ENCODE measurements around the gene DAAM1. TPM values are rescaled to one million over a fixed set of nuclear protein-coding genes. Genes with fewer than 3 reads are reported as not detected.

DAAM1 gene
- total RNA-seq, 2 donors from 2014 or later, result 94.0 to 99.4 TPM

DNA sequence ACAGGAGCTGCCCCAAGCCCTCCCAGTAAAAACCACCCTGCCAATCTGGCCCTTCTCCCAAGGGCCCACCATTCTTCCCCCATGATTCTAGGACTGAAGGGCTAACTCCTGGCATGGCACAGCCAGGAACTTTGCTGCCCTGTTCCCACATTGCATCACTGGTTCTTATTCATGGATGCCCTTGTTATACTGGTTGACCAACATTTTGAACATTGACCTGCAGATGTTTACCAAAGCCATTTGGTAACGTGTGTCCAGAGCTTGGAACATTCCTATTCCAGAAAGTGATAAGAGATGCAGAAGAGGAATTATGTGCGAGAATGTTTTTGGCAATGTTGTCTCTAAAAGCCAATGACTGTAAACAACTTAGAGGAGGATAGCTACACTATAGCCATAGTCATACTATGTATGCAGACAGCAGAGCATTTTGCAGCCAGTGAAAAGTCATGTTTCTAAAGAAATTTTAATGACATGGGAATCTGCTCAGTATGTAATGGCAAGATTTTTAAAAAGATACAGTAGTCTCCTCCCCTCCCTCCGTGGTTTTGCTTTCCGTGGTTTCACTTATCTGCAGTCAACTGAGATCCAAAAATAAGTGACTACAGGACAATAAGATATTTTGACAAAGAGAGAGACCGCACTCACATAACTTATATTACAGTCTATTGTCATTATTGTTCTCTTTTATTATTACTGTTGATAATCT is 108.8 kb downstream of the DAAM1 start:
- Mint-ChIP-seq H3K4me1 (no peaks in the 10 kb centered on the region), H3K4me3 (no peak overlapping the region), H3K27ac (no peak overlapping the region), H3K9me3 (no peaks in the 10 kb centered on the region), H3K27me3 (ENCODE audit: insufficient read depth) (no peaks in the 10 kb centered on the region), H3K36me3 (ENCODE audit: low read depth) (peaks cover 6% of the 10 kb centered on the region)
- H3K4me3 ChIP-seq (ENCODE audit: low read length), result no peak overlapping the region
- no peak for DNase-seq
- no peaks in the 10 kb centered on the region for H3K9me3 ChIP-seq (ENCODE audit: control insufficient read depth, low read length)
- no peaks in the 10 kb centered on the region for H3K27me3 ChIP-seq (ENCODE audit: control insufficient read depth, insufficient read depth, low read length, poor library complexity, severe bottlenecking)
- TF ChIP-seq, protein P1, sequence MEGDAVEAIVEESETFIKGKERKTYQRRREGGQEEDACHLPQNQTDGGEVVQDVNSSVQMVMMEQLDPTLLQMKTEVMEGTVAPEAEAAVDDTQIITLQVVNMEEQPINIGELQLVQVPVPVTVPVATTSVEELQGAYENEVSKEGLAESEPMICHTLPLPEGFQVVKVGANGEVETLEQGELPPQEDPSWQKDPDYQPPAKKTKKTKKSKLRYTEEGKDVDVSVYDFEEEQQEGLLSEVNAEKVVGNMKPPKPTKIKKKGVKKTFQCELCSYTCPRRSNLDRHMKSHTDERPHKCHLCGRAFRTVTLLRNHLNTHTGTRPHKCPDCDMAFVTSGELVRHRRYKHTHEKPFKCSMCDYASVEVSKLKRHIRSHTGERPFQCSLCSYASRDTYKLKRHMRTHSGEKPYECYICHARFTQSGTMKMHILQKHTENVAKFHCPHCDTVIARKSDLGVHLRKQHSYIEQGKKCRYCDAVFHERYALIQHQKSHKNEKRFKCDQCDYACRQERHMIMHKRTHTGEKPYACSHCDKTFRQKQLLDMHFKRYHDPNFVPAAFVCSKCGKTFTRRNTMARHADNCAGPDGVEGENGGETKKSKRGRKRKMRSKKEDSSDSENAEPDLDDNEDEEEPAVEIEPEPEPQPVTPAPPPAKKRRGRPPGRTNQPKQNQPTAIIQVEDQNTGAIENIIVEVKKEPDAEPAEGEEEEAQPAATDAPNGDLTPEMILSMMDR (conservative IDR thresholded peaks at IDR 0.05), result no peak
- no peak overlapping the region for H3K27ac ChIP-seq (ENCODE audit: low read depth, low read length)
- WGBS, 2 experiments (ENCODE audit: insufficient coverage in 1 of 2, insufficient read length in 1 of 2), result 88 to 100% methylated on average over 2 to 4 of the region's 5 CpGs
- H3K4me1 ChIP-seq (ENCODE audit: control insufficient read depth, insufficient read depth, low read length), result peaks cover 11% of the 10 kb centered on the region
- H3K36me3 ChIP-seq (ENCODE audit: control insufficient read depth, insufficient read depth, low read length), result peaks cover 31% of the 10 kb centered on the region
- no peak overlapping the region for H3K9ac ChIP-seq (ENCODE audit: extremely low read depth, low read length, poor library complexity, severe bottlenecking)

GRCh38 chr14:59299731-59300130 is 111.3 kb downstream of the DAAM1 start:
- Histone ChIP-seq H3K27ac (ENCODE audit: low read depth, low read length) (no peak overlapping the region), H3K9ac (ENCODE audit: extremely low read depth, low read length, poor library complexity, severe bottlenecking) (no peak overlapping the region), H3K27me3 (ENCODE audit: control insufficient read depth, insufficient read depth, low read length, poor library complexity, severe bottlenecking) (no peaks in the 10 kb centered on the region), H3K9me3 (ENCODE audit: control insufficient read depth, low read length) (no peaks in the 10 kb centered on the region), H3K36me3 (ENCODE audit: control insufficient read depth, insufficient read depth, low read length) (peaks cover 11% of the 10 kb centered on the region), H3K4me1 (ENCODE audit: control insufficient read depth, insufficient read depth, low read length) (peaks cover 6% of the 10 kb centered on the region), H3K4me3 (ENCODE audit: low read length) (no peak overlapping the region)
- Mint-ChIP-seq H3K4me1 (no peaks in the 10 kb centered on the region), H3K9me3 (no peaks in the 10 kb centered on the region), H3K4me3 (no peak overlapping the region), H3K27me3 (ENCODE audit: insufficient read depth) (no peaks in the 10 kb centered on the region), H3K36me3 (ENCODE audit: low read depth) (peaks cover 2% of the 10 kb centered on the region), H3K27ac (no peak overlapping the region)
- 91 to 100% methylated on average over 1 of the region's 1 CpG for WGBS, 2 experiments (ENCODE audit: insufficient coverage in 1 of 2, insufficient read length in 1 of 2)
- no peak for DNase-seq
- TF ChIP-seq, protein P1 (conservative IDR thresholded peaks at IDR 0.05), result no peak

DNA sequence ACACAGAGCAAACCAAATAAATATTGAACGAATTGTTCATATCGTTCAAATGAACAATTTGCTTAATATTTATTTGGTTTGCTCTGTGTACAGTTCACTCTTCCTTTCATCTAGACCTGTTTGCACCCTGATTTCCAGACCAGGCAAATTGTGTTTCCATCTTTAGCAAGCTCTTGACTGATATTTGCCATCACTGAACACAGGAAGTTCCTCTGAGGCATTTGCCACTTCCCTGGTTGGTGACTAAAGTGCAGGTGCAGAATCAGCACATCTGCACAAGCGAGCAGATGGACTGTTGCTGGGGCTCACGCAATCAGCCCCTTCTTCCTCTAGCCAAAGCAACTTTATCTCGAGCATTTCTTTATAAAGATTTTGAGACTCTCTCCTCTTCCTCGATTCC is 112.9 kb downstream of the DAAM1 start:
- Histone ChIP-seq H3K4me3 (ENCODE audit: low read length) (no peak overlapping the region), H3K36me3 (ENCODE audit: control insufficient read depth, insufficient read depth, low read length) (peaks cover under 1% of the 10 kb centered on the region), H3K27me3 (ENCODE audit: control insufficient read depth, insufficient read depth, low read length, poor library complexity, severe bottlenecking) (no peaks in the 10 kb centered on the region), H3K27ac (ENCODE audit: low read depth, low read length) (no peak overlapping the region), H3K4me1 (ENCODE audit: control insufficient read depth, insufficient read depth, low read length) (peaks cover 4% of the 10 kb centered on the region), H3K9ac (ENCODE audit: extremely low read depth, low read length, poor library complexity, severe bottlenecking) (no peak overlapping the region), H3K9me3 (ENCODE audit: control insufficient read depth, low read length) (no peaks in the 10 kb centered on the region)
- Mint-ChIP-seq H3K4me1 (peaks cover 12% of the 10 kb centered on the region), H3K27ac (no peak overlapping the region), H3K27me3 (ENCODE audit: insufficient read depth) (no peaks in the 10 kb centered on the region), H3K9me3 (no peaks in the 10 kb centered on the region), H3K36me3 (ENCODE audit: low read depth) (peaks cover 2% of the 10 kb centered on the region), H3K4me3 (no peak overlapping the region)
- DNase-seq, result no peak
- WGBS, 2 experiments (ENCODE audit: insufficient coverage in 1 of 2, insufficient read length in 1 of 2), result 90 to 94% methylated on average over 5 to 6 of the region's 6 CpGs
- TF ChIP-seq, protein P1 (conservative IDR thresholded peaks at IDR 0.05), result no peak

All from endodermal cell (in vitro differentiated cells).